Islet of Langerhans (tissue), 1 donor: ENCODE data around the gene ZCCHC7.
"Not testable (repeated sequence)": the region's sequence is repeated elsewhere in the genome, so short reads cannot be mapped to it uniquely, and the experiment has no call there.

Source experiments
- FAIRE-seq: peaks from one replicate; lab custom pipeline; 2011; peaks lifted over from hg19 to GRCh38; lab: Jason Lieb, UNC

ZCCHC7 gene

DNA sequence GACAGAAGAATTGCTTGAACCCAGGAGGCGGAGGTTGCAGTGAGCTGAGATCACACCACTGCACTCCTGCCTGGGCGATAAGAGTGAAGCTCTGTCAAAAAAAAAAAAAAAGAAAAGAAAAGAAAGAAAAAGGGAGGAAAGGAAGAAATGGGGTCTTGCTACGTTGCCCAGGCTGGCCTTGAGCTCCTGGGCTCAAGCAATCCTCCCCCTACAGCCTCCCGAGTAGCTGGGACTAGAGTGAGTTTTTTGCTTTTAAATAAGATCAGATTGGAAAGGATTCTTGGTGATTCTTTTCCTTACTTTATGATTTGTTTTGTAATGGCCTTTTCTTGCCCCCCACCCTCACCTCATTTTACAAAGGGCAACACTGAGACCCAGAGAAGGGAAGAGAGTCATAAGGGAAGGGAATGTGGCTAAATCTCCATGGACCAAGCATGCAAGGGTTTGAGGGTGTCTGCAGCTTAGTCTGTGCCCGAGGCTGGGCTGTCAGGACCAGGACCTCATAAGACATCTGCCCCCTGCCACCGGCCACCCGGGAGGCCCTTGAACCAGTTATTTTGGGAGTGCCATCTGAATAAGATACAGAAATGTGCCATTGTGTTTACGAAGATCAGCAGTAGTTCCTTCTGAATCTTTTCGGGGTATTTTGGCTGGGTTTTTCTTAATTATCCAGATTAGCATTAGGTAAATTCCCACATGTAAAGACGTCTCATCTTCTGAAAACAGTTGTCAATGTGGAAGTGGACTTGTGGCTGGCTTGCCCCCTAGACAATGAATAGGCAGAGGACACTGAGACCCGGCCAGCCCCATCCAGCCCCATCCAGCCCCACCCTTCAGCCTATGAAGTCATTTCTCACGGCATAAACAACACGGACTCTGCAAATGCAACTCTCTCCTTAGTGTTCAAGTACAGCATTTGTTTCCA is 257.6 kb downstream of the ZCCHC7 start:
- no peak for FAIRE-seq

- no peak for FAIRE-seq
These were observed 258.2 kb downstream of the ZCCHC7 start for GRCh38 chr9:37378613-37379004.

DNA sequence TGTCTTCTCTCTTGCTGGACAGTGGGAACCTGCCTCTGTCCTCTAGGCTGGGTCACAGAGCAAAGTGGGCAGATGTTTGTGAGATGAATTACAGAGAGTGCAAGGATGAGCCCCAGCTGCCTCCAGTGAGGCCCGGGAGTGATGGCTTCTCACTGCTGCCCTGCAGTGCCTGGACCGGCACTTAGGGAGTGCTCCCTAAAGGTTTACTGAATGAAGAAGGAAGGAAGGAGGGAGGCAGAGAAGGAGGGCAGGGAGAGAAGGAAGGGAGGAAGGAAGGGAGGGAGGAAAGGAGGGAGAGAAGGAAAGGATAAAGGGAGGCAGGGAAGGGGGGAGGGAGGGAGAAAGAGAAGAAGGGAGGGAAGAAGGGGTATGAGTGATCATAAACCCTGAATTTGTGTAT is 259.5 kb downstream of the ZCCHC7 start:
- no peak for FAIRE-seq

GRCh38 chr9:37380570-37380969 is 260.2 kb downstream of the ZCCHC7 start:
- no peak for FAIRE-seq

DNA sequence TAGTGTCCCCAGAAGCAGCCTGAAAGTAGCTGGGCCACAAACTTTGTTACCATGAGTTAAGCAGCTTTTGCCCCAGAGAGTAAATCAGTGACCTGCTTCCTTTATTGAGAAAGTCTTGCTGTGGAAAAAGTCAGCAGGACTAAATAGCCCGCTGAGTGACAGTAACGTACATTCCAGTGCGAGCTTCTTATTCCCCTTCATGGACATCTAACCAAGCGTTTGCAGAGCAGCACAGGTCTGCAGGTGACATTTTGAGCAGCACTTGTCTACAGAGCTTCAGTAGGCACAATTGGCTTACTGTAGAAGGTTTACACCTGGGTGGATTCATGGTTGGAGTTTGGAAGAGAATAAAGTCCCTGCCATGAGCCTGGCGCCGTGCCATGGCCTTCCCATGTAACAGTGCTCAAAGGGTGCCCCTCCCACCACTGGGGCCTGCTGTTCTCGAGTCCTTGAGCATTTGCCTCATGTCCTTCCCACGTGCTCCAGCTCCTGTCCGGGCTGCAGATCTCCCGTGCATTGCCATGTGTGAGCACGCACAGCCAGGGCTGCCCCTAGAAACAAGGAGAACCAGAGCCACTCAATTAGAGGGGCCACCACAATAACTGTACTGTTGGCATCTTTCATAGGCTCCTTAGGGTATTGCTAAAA is 260.8 kb downstream of the ZCCHC7 start:
- FAIRE-seq, result no peak

- no peak for FAIRE-seq
These were observed 262.0 kb downstream of the ZCCHC7 start for GRCh38 chr9:37382161-37382981.

- FAIRE-seq, result no peak
These were observed 262.6 kb downstream of the ZCCHC7 start for GRCh38 chr9:37382982-37383357.

DNA sequence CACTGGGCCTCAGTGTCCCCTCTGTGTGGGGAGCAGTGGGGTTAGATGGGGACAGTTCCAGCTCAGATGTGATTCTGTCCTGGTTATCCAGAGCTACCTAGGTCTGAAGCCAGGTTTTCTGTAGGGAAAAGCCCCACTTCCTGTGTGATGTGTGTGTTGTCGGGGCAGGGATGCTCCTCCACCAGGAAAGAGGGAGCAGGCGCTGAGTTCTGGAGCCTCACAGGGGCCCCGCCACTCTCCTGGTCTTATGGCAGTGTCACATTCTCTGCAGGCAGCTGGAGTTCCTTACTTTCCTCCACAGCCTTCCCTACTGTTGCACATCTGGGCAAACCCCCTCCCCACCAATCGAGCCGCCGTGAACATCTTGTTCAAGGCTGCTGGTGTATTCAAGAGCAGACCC is 263.0 kb downstream of the ZCCHC7 start:
- no peak for FAIRE-seq

GRCh38 chr9:37383876-37384746 is 263.7 kb downstream of the ZCCHC7 start:
- no peak for FAIRE-seq

DNA sequence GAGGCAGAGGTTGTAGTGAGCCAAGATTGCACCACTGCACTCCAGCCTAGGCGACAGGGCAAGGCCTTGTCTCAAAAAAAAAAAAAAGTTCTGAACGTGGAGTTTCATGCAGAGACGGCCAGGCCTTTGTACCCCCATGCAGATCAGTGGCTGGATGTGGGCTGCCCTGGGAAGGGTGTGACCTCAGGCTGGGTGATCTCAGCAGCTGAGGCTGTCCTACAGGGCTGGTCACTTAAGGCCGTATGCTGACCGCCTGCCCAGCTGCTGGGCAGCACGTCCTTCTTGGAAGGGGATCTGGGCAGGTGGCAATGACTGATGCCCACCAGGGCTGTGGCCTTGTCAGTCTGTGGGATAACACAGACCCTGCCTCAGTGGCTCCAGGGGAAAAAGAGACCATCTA is 264.9 kb downstream of the ZCCHC7 start:
- no peak for FAIRE-seq

- no peak for FAIRE-seq
These were observed 266.6 kb downstream of the ZCCHC7 start for GRCh38 chr9:37386988-37387387.

- no peak for FAIRE-seq
These were observed 270.4 kb downstream of the ZCCHC7 start for GRCh38 chr9:37390759-37391158.

GRCh38 chr9:37392272-37392671 is 271.9 kb downstream of the ZCCHC7 start:
- no peak for FAIRE-seq

DNA sequence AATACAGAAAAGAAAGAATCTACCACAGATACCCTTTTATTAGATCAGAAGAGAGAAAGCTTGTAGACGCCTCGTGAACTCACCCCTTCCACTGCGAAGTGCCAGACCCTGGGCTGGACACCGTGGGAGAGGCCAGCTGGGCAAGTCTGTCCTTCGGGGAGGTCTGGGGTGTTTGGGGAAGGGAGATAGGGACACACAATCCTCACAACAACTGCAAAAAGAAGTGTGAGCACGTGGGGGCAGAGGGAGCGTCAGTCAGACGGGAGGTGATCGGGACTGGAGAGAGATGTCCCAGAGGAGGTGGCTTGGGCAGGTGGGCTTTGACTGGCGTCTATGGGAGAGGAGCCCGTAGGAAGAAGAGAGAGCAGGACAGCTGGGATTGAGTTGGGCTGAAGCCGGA is 274.9 kb downstream of the ZCCHC7 start:
- FAIRE-seq, result no peak

DNA sequence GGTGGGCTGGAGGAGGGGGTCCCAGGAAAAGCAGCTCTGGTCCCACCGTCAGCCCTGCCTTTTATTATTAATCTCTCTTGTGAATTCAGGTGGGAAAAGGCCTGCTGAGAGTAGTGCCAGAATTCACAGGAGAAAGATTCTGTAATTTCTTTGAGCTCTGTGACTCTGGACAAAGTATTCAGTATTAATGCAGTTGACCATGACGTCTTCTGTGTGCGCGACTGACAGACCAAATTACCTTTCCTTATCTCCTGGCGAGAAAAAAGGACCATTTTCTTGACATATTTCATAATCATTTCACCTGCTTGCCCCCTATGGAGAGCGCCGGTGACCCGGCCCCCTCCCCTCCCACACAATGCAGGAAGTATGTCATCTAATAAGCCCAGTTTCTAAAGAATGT is 275.3 kb downstream of the ZCCHC7 start:
- FAIRE-seq, result no peak

GRCh38 chr9:37397948-37398347 is 277.6 kb downstream of the ZCCHC7 start:
- not testable (repeated sequence) for FAIRE-seq

- FAIRE-seq, result no peak
These were observed 278.2 kb downstream of the ZCCHC7 start for GRCh38 chr9:37398464-37399025.

GRCh38 chr9:37399336-37399735 is 279.0 kb downstream of the ZCCHC7 start:
- no peak for FAIRE-seq

DNA sequence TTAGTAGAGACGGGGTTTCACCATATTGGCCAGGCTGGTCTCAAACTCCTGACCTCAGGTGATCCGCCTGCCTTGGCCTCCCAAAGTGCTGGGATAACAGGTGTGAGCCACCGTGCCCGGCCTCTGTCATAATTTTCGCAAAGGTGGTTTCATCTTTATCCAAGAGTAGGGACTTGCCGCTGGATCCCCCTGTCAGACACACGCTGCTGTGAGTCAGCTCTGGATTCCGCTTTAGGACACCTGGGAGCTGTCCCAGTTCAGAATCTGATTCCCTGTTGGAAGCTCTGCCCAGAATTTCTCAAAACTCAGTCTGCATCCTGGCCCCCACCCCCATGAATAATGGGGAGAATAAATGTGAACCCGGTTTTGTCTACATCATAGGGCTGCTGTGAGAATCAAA is 284.2 kb downstream of the ZCCHC7 start:
- FAIRE-seq, result no peak

- no peak for FAIRE-seq
These were observed 285.0 kb downstream of the ZCCHC7 start for GRCh38 chr9:37405350-37405749.

- no peak for FAIRE-seq
These were observed 285.5 kb downstream of the ZCCHC7 start for GRCh38 chr9:37405764-37406380.
